ENCODE results near the gene STAC3.

DNA sequence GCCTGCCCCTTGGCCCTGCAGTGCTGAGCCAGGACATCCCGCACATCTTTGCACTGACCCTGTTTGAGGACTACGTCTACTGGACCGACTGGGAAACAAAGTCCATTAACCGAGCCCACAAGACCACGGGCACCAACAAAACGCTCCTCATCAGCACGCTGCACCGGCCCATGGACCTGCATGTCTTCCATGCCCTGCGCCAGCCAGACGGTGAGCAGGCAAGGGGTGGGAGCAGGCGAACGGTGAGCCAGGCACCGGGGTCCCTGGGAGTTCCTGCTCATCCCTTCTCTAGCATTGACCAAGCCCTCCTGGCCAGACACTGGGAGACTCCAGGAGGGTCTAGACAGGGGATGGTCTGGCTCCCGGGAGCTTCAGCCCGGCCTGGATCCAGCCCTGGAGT lies 51.8 kb downstream of the STAC3 start:
- TF ChIP-seq, protein P1, sequence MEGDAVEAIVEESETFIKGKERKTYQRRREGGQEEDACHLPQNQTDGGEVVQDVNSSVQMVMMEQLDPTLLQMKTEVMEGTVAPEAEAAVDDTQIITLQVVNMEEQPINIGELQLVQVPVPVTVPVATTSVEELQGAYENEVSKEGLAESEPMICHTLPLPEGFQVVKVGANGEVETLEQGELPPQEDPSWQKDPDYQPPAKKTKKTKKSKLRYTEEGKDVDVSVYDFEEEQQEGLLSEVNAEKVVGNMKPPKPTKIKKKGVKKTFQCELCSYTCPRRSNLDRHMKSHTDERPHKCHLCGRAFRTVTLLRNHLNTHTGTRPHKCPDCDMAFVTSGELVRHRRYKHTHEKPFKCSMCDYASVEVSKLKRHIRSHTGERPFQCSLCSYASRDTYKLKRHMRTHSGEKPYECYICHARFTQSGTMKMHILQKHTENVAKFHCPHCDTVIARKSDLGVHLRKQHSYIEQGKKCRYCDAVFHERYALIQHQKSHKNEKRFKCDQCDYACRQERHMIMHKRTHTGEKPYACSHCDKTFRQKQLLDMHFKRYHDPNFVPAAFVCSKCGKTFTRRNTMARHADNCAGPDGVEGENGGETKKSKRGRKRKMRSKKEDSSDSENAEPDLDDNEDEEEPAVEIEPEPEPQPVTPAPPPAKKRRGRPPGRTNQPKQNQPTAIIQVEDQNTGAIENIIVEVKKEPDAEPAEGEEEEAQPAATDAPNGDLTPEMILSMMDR (IDR thresholded peaks at IDR 0.05; ENCODE audit: insufficient read depth, low read length, poor library complexity, severe bottlenecking) = no peak
- no peak for TF ChIP-seq EZH2phosphoT487 (conservative IDR thresholded peaks at IDR 0.05; ENCODE audit: low read length)

All from SU-DHL-6 (cell line).